ENCODE measurements around the gene COLGALT1.
"Not testable (repeated sequence)": the region's sequence is repeated elsewhere in the genome, so short reads cannot be mapped to it uniquely, and the experiment has no call there.

COLGALT1 gene

DNA sequence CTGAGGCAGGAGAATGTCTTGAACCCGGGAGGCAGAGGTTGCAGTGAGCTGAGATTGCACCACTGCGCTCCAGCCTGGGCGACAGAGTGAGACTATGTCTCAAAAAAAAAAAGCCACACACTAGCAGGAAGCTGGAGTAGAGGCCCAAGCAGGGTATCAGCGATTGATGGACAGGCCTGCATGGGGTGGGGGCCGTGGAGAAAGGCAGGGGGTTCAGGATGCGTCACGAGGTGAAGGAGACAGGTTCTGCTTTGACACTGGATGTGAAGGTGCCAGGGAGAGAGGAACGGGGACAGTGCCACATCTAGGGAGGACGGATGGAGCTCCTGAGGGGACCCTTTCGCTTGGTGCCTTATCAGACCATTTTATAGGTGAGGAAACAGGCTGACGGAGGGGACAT lies 7.1 kb downstream of the COLGALT1 start:
- no peak for DNase-seq

- DNase-seq = no peak
Observed at GRCh38 chr19:17564781-17565180, 9.3 kb downstream of the COLGALT1 start.

DNA sequence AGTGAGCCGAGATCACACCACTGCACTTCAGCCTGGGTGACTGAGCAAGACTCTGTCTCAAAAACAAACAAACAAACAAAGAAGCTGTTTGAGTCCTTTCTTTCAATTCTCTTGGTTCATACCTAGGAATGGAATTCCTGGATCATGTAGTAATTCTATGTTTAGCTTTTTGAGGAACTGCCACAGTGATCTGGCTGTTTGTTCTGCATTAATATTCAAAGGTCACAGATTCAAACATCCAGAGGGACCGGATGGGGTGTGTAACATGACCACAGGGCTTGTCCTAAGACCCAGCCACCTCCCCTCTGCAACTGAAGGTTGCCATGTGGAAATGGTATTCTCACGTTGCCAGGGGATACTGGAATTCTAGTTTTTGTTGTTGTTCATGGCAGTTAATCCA lies 10.2 kb downstream of the COLGALT1 start:
- DNase-seq = no peak

DNA sequence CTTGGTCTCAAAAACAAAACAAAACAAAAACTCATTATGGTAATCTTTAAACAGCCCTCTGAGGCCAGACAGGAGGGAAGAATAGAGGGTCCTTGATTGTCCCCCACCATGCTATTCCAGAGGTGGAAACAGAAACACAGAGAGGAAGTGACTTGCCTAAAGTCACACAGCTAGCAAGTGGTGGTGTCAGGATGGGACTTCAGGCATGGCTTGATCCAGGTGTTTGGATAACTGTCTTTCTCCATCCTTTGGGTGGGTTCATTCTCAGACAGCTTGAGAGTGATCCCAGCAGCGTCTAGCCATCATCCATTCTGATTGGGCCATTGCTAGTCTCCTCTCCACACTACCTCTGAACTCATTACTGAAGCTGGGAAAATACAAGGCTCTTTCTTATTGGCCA lies 12.5 kb downstream of the COLGALT1 start:
- DNase-seq = no peak

- not testable (repeated sequence) for DNase-seq
Observed at GRCh38 chr19:17570291-17570690, 14.8 kb downstream of the COLGALT1 start.

- DNase-seq = no peak
Observed at GRCh38 chr19:17570791-17571190, 15.3 kb downstream of the COLGALT1 start.

- no peak for DNase-seq
Observed at GRCh38 chr19:17572638-17573037, 17.2 kb downstream of the COLGALT1 start.

GRCh38 chr19:17575871-17576757 lies 20.7 kb downstream of the COLGALT1 start:
- DNase-seq = peak in 1 of 2 donors; percentile 33

GRCh38 chr19:17576758-17577456 lies 21.5 kb downstream of the COLGALT1 start:
- DNase-seq = peak in 1 of 2 donors; percentile 64

GRCh38 chr19:17577457-17578097 lies 22.1 kb downstream of the COLGALT1 start:
- no peak for DNase-seq

GRCh38 chr19:17579661-17580244 lies 24.3 kb downstream of the COLGALT1 start:
- peak; percentile 40 to 42 for DNase-seq

GRCh38 chr19:17580470-17581144 lies 25.2 kb downstream of the COLGALT1 start:
- DNase-seq = no peak

DNA sequence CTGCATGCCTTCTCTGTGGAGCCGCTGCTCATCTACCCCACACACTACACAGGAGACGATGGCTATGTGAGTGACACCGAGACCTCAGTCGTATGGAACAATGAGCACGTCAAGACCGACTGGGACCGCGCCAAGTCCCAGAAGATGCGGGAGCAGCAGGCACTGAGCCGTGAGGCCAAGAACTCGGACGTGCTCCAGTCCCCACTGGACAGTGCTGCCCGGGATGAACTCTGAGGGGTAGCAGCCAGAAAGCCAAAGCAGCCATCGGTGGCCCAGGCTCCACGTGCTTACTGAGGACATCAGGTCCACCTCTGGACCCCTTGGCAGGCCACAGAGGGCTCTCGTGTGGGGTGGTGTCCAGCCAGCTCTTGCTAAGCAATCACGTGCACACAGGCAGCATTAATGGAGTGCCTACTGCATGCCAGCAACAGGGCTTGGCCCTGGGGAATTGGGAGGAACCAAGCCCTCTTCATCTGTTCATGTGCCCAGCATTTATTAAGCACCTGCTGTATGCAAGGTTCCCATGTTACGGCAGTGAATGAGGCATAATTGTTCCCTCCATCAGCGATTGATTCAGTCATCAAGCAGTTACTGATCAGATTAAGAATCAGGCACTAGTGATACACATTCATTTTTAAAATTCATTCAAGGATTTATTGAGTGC lies 25.9 kb downstream of the COLGALT1 start:
- DNase-seq = no peak

GRCh38 chr19:17582613-17583012 lies 27.2 kb downstream of the COLGALT1 start:
- no peak for DNase-seq

GRCh38 chr19:17584132-17584531 lies 28.7 kb downstream of the COLGALT1 start:
- no peak for DNase-seq

GRCh38 chr19:17585395-17585794 lies 29.9 kb downstream of the COLGALT1 start:
- DNase-seq = not testable (repeated sequence)

GRCh38 chr19:17590866-17591265 lies 35.4 kb downstream of the COLGALT1 start:
- DNase-seq = no peak

- not testable (repeated sequence) for DNase-seq
Observed at GRCh38 chr19:17594296-17594695, 38.8 kb downstream of the COLGALT1 start.

DNA sequence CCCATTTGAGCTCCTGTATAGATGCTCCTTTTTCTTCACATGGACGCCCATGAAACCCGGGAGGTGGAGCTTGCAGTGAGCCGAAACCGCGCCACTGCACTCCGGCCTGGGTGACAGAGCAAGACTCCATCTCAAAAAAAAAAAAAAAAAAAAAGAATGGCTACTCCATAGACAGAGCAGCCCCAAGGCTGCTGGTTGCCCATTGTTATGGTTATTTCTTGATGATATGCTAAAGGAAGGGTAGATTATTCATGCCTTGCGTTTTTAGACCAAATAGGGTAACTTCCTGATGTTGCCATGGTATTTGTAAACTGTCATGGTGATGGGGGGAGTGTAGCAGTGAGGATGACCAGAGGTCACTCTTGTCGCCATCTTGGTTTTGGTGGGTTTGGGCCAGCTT lies 42.6 kb downstream of the COLGALT1 start:
- not testable (repeated sequence) for DNase-seq

GRCh38 chr19:17598953-17599352 lies 43.5 kb downstream of the COLGALT1 start:
- no peak for DNase-seq

DNA sequence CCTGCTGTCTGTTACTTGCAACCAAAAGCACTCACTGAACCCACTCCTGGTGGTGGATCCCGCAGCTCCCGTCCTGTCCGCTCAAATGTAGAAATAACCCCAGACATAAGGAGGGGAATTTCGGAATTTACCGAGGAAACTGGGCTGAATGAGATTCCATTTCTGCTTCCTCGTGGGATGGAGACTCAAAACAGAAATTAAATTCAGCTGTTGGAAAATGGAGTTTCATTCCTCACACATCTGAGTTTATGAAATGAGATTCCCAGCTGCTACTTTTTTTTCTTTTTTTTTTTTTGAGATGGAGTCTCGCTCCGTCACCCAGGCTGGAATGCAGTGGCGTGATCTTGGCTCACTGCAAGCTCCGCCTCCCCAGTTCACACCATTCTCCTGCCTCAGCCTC lies 44.3 kb downstream of the COLGALT1 start:
- DNase-seq = no peak

- no peak for DNase-seq
Observed at GRCh38 chr19:17601683-17602082, 46.2 kb downstream of the COLGALT1 start.
